Keratinocyte (primary cell): Measurements from ENCODE around the gene PPP1R1C.

Experiments
- CTCF ChIP-seq, 3 experiments: IDR thresholded peaks in 1 of 3; conservative IDR thresholded peaks in 1 of 3; optimal IDR thresholded peaks in 1 of 3; 2 replicates in 2 of 3; 3 replicates in 1 of 3; pipeline versions ENCODE3 to v1.5.1; 2011; ENCODE audit warnings: low read length in 3 of 3, mild to moderate bottlenecking in 3 of 3, moderate library complexity in 2 of 3, control low read depth in 1 of 3, inconsistent platforms in 1 of 3; ENCODE audit not compliant: insufficient read depth in 2 of 3; ENCODE audit errors: extremely low read depth in 1 of 3
- EZH2 ChIP-seq: IDR thresholded peaks from one replicate; pipeline ENCODE4 v1.6.1; 2012; ENCODE audit warnings: inconsistent platforms, mild to moderate bottlenecking, low read length, moderate library complexity

GRCh38 chr2:182144041-182144775 lies 158.6 kb downstream of the PPP1R1C start:
- TF ChIP-seq CTCF (optimal IDR thresholded peaks at IDR 0.05 in 1 of 3, IDR thresholded peaks at IDR 0.05 in 1 of 3, conservative IDR thresholded peaks at IDR 0.05 in 1 of 3; ENCODE audit: extremely low read depth in 1 of 3, insufficient read depth in 2 of 3, low read length in 3 of 3) (no peak), EZH2 (no peak)
